ENCODE measurements around the gene STPG3. TPM values are rescaled to one million over a fixed set of nuclear protein-coding genes. Genes with fewer than 3 reads are reported as not detected.

Gene STPG3
- polyA plus RNA-seq, 1 donor (not counting 4 experiments of a cell fraction or from before 2014, with no cell fraction given), result not detected

- Histone ChIP-seq H3K4me1 (ENCODE audit: control insufficient read depth, extremely low read depth, insufficient read depth, low read length) (peaks cover 30% of the 10 kb centered on the region), H3K4me2 (ENCODE audit: control insufficient read depth, extremely low read depth, insufficient read depth, low read depth, low read length) (peak overlapping the region; percentile 82), H3K36me3 (ENCODE audit: control insufficient read depth in 2 of 2, extremely low read depth in 1 of 2, insufficient read depth in 2 of 2, low read length in 2 of 2) (peaks cover 11 to 26% of the 10 kb centered on the region in 2 experiments), H3K9me3 (ENCODE audit: control insufficient read depth, low read depth, low read length) (no peaks in the 10 kb centered on the region), H2AFZ (ENCODE audit: control insufficient read depth, low read length) (peak overlapping the region; percentile 37), H3K9me1 (ENCODE audit: control insufficient read depth, extremely low read depth, insufficient read depth, low read length) (peaks cover 3% of the 10 kb centered on the region), H4K20me1 (ENCODE audit: control insufficient read depth, extremely low read depth, insufficient read depth, low read length) (peaks cover 28% of the 10 kb centered on the region), H3K79me2 (ENCODE audit: control insufficient read depth, insufficient read depth, low read length) (peaks cover 33% of the 10 kb centered on the region), H3K4me3 (ENCODE audit: control insufficient read depth in 2 of 3, extremely low read depth in 1 of 3, insufficient read depth in 2 of 3, low read depth in 1 of 3, low read length in 3 of 3) (peak overlapping the region; percentile 77 to 85 (median 80)), H3K9ac (ENCODE audit: control insufficient read depth, extremely low read depth, insufficient read depth, low read length) (peak overlapping the region; percentile 92), H3K27ac (ENCODE audit: control insufficient read depth, insufficient read depth, low read length) (peak overlapping the region; percentile 90), H3K27me3 (ENCODE audit: control insufficient read depth, extremely low read depth, insufficient read depth, low read length) (no peaks in the 10 kb centered on the region)
- dilution Hi-C loops (cut with MboI; ENCODE audit: extremely low pct_ligation_motif_present, low sequenced_read_pairs), result no loop called here
- no peak for FAIRE-seq
- no peak for DNase-seq (ENCODE audit: low read depth, low spot score)
- TF ChIP-seq CTCF (optimal IDR thresholded peaks at IDR 0.05 in 1 of 3, IDR thresholded peaks at IDR 0.05 in 1 of 3, conservative IDR thresholded peaks at IDR 0.05 in 1 of 3; ENCODE audit: extremely low read depth in 1 of 3, insufficient read depth in 2 of 3, low read length in 3 of 3) (no peak), EZH2 (IDR thresholded peaks at IDR 0.05; ENCODE audit: low read length) (no peak)
Measured at GRCh38 chr9:137240318-137240840, 10.7 kb upstream of the STPG3 start.

GRCh38 chr9:137240841-137241489 is 10.1 kb upstream of the STPG3 start, which contains the start of gene TUBB4B:
Gene TUBB4B (plus strand): TSS chr9:137241287. CDS start chr9:137241361, 74 bp downstream.
- Histone ChIP-seq H2AFZ (ENCODE audit: control insufficient read depth, low read length) (peak within 1 kb of the TSS; percentile 37), H3K79me2 (ENCODE audit: control insufficient read depth, insufficient read depth, low read length) (peaks cover 33% of the 10 kb centered on the region), H3K4me2 (ENCODE audit: control insufficient read depth, extremely low read depth, insufficient read depth, low read depth, low read length) (peak within 1 kb of the TSS; percentile 84), H3K9me1 (ENCODE audit: control insufficient read depth, extremely low read depth, insufficient read depth, low read length) (peaks cover 3% of the 10 kb centered on the region), H3K27me3 (ENCODE audit: control insufficient read depth, extremely low read depth, insufficient read depth, low read length) (no peaks in the 10 kb centered on the region), H3K27ac (ENCODE audit: control insufficient read depth, insufficient read depth, low read length) (peak within 1 kb of the TSS; percentile 90), H3K4me1 (ENCODE audit: control insufficient read depth, extremely low read depth, insufficient read depth, low read length) (peaks cover 30% of the 10 kb centered on the region), H3K36me3 (ENCODE audit: control insufficient read depth in 2 of 2, extremely low read depth in 1 of 2, insufficient read depth in 2 of 2, low read length in 2 of 2) (peaks cover 11 to 26% of the 10 kb centered on the region in 2 experiments), H3K9me3 (ENCODE audit: control insufficient read depth, low read depth, low read length) (no peaks in the 10 kb centered on the region), H3K9ac (ENCODE audit: control insufficient read depth, extremely low read depth, insufficient read depth, low read length) (peak within 1 kb of the TSS; percentile 92), H3K4me3 (ENCODE audit: control insufficient read depth in 2 of 3, extremely low read depth in 1 of 3, insufficient read depth in 2 of 3, low read depth in 1 of 3, low read length in 3 of 3) (peak within 1 kb of the TSS; percentile 90 to 94 (median 93)), H4K20me1 (ENCODE audit: control insufficient read depth, extremely low read depth, insufficient read depth, low read length) (peaks cover 28% of the 10 kb centered on the region)
- TF ChIP-seq EZH2 (IDR thresholded peaks at IDR 0.05; ENCODE audit: low read length) (no peak), CTCF (optimal IDR thresholded peaks at IDR 0.05 in 1 of 3, IDR thresholded peaks at IDR 0.05 in 1 of 3, conservative IDR thresholded peaks at IDR 0.05 in 1 of 3; ENCODE audit: extremely low read depth in 1 of 3, insufficient read depth in 2 of 3, low read length in 3 of 3) (no peak)
- FAIRE-seq, result peak; percentile 97
- peak; percentile 99 for DNase-seq (ENCODE audit: low read depth, low spot score)
- dilution Hi-C loops (cut with MboI; ENCODE audit: extremely low pct_ligation_motif_present, low sequenced_read_pairs), result no loop called here
